H1 (cell line): ENCODE measurements around the gene FRY.

ENCODE experiments used
- ATF3 ChIP-seq: IDR thresholded peaks from 2 replicates; pipeline ENCODE4 v1.6.1; 2011; ENCODE audit warnings: low read depth, mild to moderate bottlenecking, low read length; ENCODE audit not compliant: insufficient read depth
- CTCF ChIP-seq, 3 experiments: IDR thresholded peaks; 1 replicate in 2 of 3; 2 replicates in 1 of 3; pipeline versions ENCODE4 v1.5.1 to v1.6.1; 2011; ENCODE audit warnings: low read length in 3 of 3, mild to moderate bottlenecking in 3 of 3, inconsistent platforms in 2 of 3, low read depth in 1 of 3, moderate library complexity in 1 of 3; ENCODE audit not compliant: insufficient read depth in 1 of 3; ENCODE audit errors: control extremely low read depth in 1 of 3
- JUND ChIP-seq: IDR thresholded peaks from 2 replicates; pipeline ENCODE4 v1.6.1; 2011; ENCODE audit warnings: mild to moderate bottlenecking, improper control_type of control experiment, low read length
- RFX5 ChIP-seq: IDR thresholded peaks from 2 replicates; pipeline ENCODE4 v1.6.1; 2011; ENCODE audit warnings: low read depth, low read length, improper control_type of control experiment, borderline replicate concordance
- SIN3A ChIP-seq, 2 experiments: IDR thresholded peaks in 1 of 2; conservative IDR thresholded peaks in 1 of 2; 2 replicates each; pipeline ENCODE4 v1.6.1; 2011 to 2012; ENCODE audit warnings: low read length in 2 of 2, improper control_type of control experiment in 1 of 2, low read depth in 1 of 2, mild to moderate bottlenecking in 1 of 2
- ZNF274 ChIP-seq: IDR thresholded peaks from 2 replicates; pipeline ENCODE4 v1.7.0; 2012; ENCODE audit warnings: low read length, borderline replicate concordance; ENCODE audit errors: extremely low read depth

GRCh38 chr13:32060401-32060878, 28.9 kb downstream of the FRY start:
- TF ChIP-seq RFX5 = no peak
- no peak for TF ChIP-seq ATF3
- no peak for TF ChIP-seq JUND
- no peak for TF ChIP-seq CTCF (IDR thresholded peaks at IDR 0.05; ENCODE audit: control extremely low read depth in 1 of 3, insufficient read depth in 1 of 3, low read depth in 1 of 3, low read length in 3 of 3)
- no peak for TF ChIP-seq SIN3A (conservative IDR thresholded peaks at IDR 0.05 in 1 of 2, IDR thresholded peaks at IDR 0.05 in 1 of 2; ENCODE audit: low read depth in 1 of 2, low read length in 2 of 2)
- no peak for TF ChIP-seq ZNF274
